Testis (tissue), 3 donors: ENCODE results near the gene BRAT1. TPM values are rescaled to one million over a fixed set of nuclear protein-coding genes. Genes with fewer than 3 reads are reported as not detected.
A peak's percentile ranks its signal among the peaks of the same experiment; 100 is the strongest.

Source experiments
- DNase-seq: peaks from one replicate; pipeline ENCODE4 v3.0.0-alpha.2; 2019
- H3K27ac ChIP-seq, 2 donors: fragments of 200-600 bp; sonication (generic); one replicate each; pipeline ENCODE4 v1.5.1; 2019
- H3K27me3 ChIP-seq: fragments of 200-600 bp; sonication (generic); one replicate; pipeline ENCODE4 v1.5.1; 2019
- H3K36me3 ChIP-seq: fragments of 200-600 bp; sonication (generic); one replicate; pipeline ENCODE4 v1.5.1; 2017; ENCODE audit warnings: low read depth; ENCODE audit errors: missing control alignments
- H3K4me1 ChIP-seq: fragments of 200-600 bp; sonication (generic); one replicate; pipeline ENCODE4 v1.5.1; 2019
- H3K4me3 ChIP-seq, 2 donors: fragments of 200-600 bp; sonication (generic); one replicate each; pipeline ENCODE4 v1.5.1; 2017 to 2019
- H3K9me3 ChIP-seq: fragments of 200-600 bp; sonication (generic); one replicate; pipeline ENCODE4 v1.5.1; 2017
- CTCF ChIP-seq, 3 experiments: fragments of 450-650 bp in 2 of 3; fragments of 200-600 bp in 1 of 3; sonication (generic) in 1 of 3; IDR thresholded peaks; one replicate each; pipeline ENCODE4 v1.5.1; 2016 to 2019; ENCODE audit warnings: antibody characterized with exemption in 3 of 3, mild to moderate bottlenecking in 2 of 3, moderate library complexity in 1 of 3
- POLR2A ChIP-seq: fragments of 450-650 bp; IDR thresholded peaks from one replicate; pipeline ENCODE4 v1.6.1; 2017; ENCODE audit warnings: antibody characterized with exemption, mild to moderate bottlenecking, moderate library complexity
- WGBS, 2 donors: methylation state at CpG; one replicate each; pipeline ENCODE4 v1.1.5; 2018; 5-methylcytosine and 5-hydroxymethylcytosine counted together
- intact Hi-C: fragments of 100-400 bp; cut with DNase I; formaldehyde crosslinking; loops from one replicate; pipeline ENCODE4 v1.15.1; 2023; ENCODE audit warnings: low total_unique reads
- polyA plus RNA-seq: library from polyadenylated mRNA; stranded (reverse); fragments of 350-450 nt; fragmentation: Illumina TruSeq; extraction: RNeasy Lipid Tissue Mini Kit (QIAGEN cat#74804); gene quantifications from one replicate; pipeline ENCODE4 v1.2.3, GENCODE V29; 2014; ENCODE audit warnings: low read depth, low replicate concordance; ENCODE audit not compliant: insufficient read depth
- total RNA-seq, 2 donors: library from RNA; depleted of rRNA; stranded (reverse); fragments of >200 nt; gene quantifications; one replicate each; pipeline ENCODE4 v1.2.3, GENCODE V29; 2016

BRAT1 gene
- total and polyA plus RNA-seq, 3 donors from 2014 or later, result 45.3 to 108 (median 104) TPM

- intact Hi-C loops, result no loop called here
- peaks cover 6% of the 10 kb centered on the region for H3K4me1 ChIP-seq
- no peak overlapping the region for H3K4me3 ChIP-seq
- TF ChIP-seq POLR2A (no peak), CTCF (IDR thresholded peaks at IDR 0.05) (no peak)
- WGBS, 2 donors, result 80 to 86% methylated on average over 8 to 16 of the region's 16 CpGs
- no peaks in the 10 kb centered on the region for H3K9me3 ChIP-seq
- no peak for DNase-seq
- no peaks in the 10 kb centered on the region for H3K27me3 ChIP-seq
- peak overlapping the region; percentile 15 to 59 for H3K27ac ChIP-seq
- H3K36me3 ChIP-seq, result no peaks in the 10 kb centered on the region
These were observed 25.0 kb downstream of the BRAT1 start for GRCh38 chr7:2530071-2530987.

- no peak overlapping the region for H3K4me3 ChIP-seq
- intact Hi-C loops, result no loop called here
- WGBS, 2 donors, result 70 to 73% methylated on average over 17 to 30 of the region's 30 CpGs
- TF ChIP-seq POLR2A (no peak), CTCF (IDR thresholded peaks at IDR 0.05) (no peak)
- H3K4me1 ChIP-seq, result peaks cover 15% of the 10 kb centered on the region
- no peaks in the 10 kb centered on the region for H3K9me3 ChIP-seq
- H3K36me3 ChIP-seq, result no peaks in the 10 kb centered on the region
- peak; percentile 62 for DNase-seq
- no peaks in the 10 kb centered on the region for H3K27me3 ChIP-seq
- H3K27ac ChIP-seq, result peak overlapping the region in 1 of 2 donors; percentile 59
These were observed 25.9 kb downstream of the BRAT1 start for GRCh38 chr7:2529161-2530070.

- Histone ChIP-seq H3K4me1 (peaks cover 24% of the 10 kb centered on the region), H3K27me3 (no peaks in the 10 kb centered on the region), H3K36me3 (no peaks in the 10 kb centered on the region), H3K27ac (no peak overlapping the region), H3K4me3 (no peak overlapping the region), H3K9me3 (no peaks in the 10 kb centered on the region)
- TF ChIP-seq CTCF (IDR thresholded peaks at IDR 0.05) (no peak), POLR2A (no peak)
- 83 to 91% methylated on average over 4 to 17 of the region's 18 CpGs for WGBS, 2 donors
- no peak for DNase-seq
- intact Hi-C loops, result no loop called here
These were observed 26.7 kb downstream of the BRAT1 start for GRCh38 chr7:2528481-2529095.

- DNase-seq, result no peak
- intact Hi-C loops, result no loop called here
- H3K4me1 ChIP-seq, result peaks cover 32% of the 10 kb centered on the region
These were observed 27.5 kb downstream of the BRAT1 start for GRCh38 chr7:2527505-2528467.

More at GRCh38 chr7:2527505-2528467, 27.5 kb downstream of the BRAT1 start:
- 72 to 82% methylated on average over 13 to 17 of the region's 17 CpGs for whole genome bisulfite sequencing, 2 donors
- Histone ChIP-seq H3K27ac (no peak overlapping the region), H3K36me3 (no peaks in the 10 kb centered on the region), H3K9me3 (no peaks in the 10 kb centered on the region), H3K4me3 (no peak overlapping the region), H3K27me3 (no peaks in the 10 kb centered on the region)
- TF ChIP-seq POLR2A (no peak), CTCF (IDR thresholded peaks at IDR 0.05) (no peak)
